ENCODE measurements around the gene TRIP13. TPM values are rescaled to one million over a fixed set of nuclear protein-coding genes. Genes with fewer than 3 reads are reported as not detected.

TRIP13 gene
- total RNA-seq, 2 experiments from 2014 or later, result 43.4 to 45.8 TPM

DNA sequence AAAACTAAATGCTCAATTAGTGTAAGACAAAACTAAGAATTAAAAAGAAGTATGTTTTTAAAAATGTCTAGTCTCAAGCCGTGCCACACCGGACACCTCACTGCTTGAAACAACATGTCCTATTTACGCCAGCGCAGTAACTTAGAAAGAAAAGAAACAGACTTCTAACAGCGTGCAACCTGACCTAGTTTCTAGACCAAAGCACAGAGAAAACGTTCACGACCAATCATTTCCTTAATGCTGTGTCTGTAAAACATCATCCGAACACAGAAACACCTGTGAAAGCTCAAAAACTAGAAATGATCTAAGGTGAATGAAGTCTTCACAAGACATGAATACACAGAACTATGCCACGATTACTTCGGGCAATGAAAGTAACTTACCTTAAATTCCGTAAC lies 4.0 kb upstream of the TRIP13 start:
- ChIA-PET CTCF (interaction anchor here (1.1 kb wide), 1 partner anchor 12 kb away, joined by 3 read pairs; no protein-coding TSS in a partner anchor), POLR2A (no interaction called here)

DNA sequence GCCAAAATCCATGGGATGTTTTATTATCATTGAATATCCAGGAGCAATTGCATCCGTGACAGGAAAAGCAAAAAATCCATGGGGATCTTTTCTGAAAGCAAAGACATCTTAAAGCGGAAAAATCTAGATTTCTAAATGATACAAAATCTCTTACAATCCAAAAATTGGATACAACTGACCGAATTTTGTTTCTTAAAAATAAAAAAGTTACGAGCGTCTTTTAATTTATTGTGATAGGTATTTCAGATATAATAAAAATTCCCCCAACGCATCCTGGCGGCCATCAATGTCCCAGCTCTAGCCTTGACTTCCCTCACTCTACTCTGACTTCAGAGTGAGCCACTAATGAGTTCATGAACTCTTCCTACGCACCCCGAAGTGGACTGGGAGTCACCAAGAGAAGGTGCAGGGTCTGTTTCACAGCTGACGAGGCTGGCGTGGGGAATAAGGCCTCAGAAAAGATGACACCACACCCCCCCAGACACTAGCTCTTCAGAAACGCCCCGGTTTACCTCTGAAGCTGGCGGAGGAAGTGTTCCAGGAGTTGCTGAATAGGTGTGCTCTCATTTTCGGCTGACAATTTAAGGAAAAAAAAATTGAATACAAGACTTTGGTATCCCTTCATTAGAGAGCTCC lies 3.5 kb upstream of the TRIP13 start:
- POLR2A ChIA-PET, result interaction anchor here (1.0 kb wide), 1 partner anchor 358 kb away, joined by 3 read pairs; no protein-coding TSS in a partner anchor
- CTCF ChIA-PET, result interaction anchor here (1.1 kb wide), 1 partner anchor 12 kb away, joined by 3 read pairs; no protein-coding TSS in a partner anchor

DNA sequence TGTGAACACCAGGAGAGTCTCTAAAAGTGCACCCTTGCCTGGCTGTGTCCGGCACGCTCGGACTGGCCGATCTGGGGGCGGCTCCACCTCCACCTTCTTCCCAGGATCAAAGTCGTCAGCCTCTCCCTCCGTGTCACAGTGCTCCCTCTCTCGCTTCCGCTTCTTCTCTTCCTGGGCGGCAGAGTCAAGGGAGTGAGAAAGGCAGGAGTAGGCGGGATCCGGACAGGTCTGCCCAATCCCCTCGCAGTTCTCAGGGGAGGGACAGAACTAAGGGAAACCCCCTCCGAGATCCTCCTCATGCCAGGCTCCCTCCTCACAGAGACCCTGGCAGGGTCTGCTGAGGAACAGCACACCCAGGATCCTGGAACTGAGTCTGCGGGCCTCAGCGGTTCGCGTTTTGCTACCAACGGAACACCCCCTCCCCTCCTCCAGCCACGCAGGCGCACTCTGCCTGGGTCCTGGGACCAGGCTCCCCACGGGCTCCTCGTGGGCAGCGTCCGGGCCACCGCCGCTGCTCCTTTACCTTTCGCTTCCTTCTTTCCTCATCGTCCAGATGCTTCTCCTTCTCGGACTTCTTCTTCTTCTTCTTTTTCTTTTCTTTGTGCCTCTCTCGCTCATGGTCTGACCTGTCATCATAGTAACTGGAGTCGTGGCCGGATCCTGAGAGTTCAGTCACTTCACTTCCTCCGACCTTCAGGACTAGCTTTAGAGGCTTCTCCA lies 1.4 kb upstream of the TRIP13 start:
- POLR2A ChIA-PET, result no interaction called here
- CTCF ChIA-PET, result interaction anchor here (1.4 kb wide), 2 partner anchors 10 to 20 kb away, joined by 3 to 4 read pairs; no protein-coding TSS in a partner anchor

DNA sequence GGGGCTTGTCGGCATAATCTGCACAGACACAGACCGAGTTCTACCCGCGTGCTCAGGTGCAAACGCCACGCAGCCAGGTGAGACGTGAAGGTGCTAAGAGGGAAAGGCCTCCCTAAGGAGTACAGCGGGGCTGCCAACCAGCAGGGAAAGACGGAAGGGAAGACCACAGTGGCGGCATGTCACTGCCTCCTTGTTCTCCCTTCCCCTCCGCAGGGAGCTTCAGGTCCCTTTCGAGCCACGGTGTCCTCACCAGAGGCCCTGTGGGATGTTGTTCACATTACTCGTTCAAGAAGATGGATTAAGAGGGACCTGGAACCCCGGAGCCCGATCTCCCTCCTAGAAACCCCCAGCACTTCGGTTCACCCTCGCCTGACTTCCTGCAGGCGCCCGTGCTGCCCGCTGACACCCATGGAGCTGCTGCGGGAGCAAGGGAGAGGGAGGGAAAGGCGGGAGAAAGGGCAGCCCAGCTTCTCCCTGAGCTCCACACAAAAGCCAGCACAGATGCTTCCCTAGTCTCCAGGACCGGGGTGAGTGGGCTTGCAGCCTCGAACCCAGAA lies 769 bp upstream of the TRIP13 start:
- ChIA-PET POLR2A (no interaction called here), CTCF (interaction anchor here (1.4 to 1.5 kb wide), 3 partner anchors 9 to 219 kb away, joined by 3 to 4 read pairs (median 3); no protein-coding TSS in a partner anchor)

DNA sequence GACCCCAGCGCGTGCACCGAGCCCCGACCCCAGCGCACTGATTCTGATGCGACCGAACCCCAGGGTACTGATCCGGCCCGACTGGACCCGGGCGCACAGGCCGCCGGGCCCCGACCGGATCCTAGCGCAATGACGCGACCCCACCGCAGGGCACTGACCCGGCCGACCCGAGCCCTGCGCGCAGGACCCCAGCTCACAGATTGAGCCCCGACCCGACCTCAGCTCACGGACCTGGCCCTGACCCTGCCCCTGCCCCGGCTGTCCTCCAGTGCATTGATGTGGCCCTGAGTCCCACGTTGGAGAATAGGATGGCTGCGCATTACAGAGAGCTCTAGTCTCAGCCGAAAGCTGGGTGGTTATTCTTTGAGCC lies 438 bp downstream of the TRIP13 start:
- ChIA-PET POLR2A (interaction anchor here (1.0 to 1.1 kb wide), 2 partner anchors 9 to 18 kb away, joined by 3 to 4 read pairs; no protein-coding TSS in a partner anchor), CTCF (interaction anchor here (1.5 kb wide), 1 partner anchor 220 kb away, joined by 3 read pairs; no protein-coding TSS in a partner anchor)

DNA sequence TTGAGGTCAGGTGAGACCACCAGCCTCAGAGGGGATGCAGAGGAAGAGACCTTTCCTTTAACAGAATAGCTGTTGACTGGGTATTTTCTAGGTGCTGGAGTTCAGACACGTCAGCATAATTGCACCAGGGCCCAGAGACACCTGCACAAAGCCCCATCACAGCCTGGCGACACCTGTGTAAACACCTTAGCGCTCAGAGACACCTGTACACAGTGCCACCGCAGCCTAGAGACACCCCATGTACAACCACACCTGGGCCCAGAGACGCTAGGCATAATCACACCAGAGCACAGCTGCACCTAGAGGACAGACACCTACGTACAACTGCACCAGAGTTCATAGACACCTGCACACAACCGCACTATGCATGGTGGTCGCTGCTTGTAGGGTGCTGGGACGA lies 1.0 kb downstream of the TRIP13 start:
- ChIA-PET CTCF (no interaction called here), POLR2A (interaction anchor here (1.1 kb wide), 1 partner anchor 9 kb away, joined by 4 read pairs; no protein-coding TSS in a partner anchor)

DNA sequence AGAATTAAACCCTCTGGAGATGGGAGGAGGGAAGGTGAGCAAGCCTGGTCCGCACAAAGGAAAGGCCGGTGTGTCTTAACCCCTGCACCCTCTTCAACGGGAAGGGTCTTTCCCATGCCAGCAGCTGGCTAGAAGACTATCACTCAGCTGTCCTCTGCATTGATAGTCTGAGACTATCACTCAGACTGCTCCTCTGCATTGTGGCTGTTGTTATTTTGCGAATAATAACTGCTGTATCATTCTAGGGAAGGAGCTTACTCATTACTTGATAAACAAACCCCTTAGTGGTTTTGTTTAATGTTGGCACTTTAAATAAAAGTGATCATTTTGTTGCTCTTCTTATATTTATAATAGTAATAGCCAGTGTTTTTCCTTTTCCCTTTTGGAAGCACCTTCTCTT lies 8.1 kb downstream of the TRIP13 start:
- POLR2A ChIA-PET, result no interaction called here
- CTCF ChIA-PET, result interaction anchor here (0.7 to 1.3 kb wide), 3 partner anchors 9 to 267 kb away, joined by 3 read pairs; no protein-coding TSS in a partner anchor

DNA sequence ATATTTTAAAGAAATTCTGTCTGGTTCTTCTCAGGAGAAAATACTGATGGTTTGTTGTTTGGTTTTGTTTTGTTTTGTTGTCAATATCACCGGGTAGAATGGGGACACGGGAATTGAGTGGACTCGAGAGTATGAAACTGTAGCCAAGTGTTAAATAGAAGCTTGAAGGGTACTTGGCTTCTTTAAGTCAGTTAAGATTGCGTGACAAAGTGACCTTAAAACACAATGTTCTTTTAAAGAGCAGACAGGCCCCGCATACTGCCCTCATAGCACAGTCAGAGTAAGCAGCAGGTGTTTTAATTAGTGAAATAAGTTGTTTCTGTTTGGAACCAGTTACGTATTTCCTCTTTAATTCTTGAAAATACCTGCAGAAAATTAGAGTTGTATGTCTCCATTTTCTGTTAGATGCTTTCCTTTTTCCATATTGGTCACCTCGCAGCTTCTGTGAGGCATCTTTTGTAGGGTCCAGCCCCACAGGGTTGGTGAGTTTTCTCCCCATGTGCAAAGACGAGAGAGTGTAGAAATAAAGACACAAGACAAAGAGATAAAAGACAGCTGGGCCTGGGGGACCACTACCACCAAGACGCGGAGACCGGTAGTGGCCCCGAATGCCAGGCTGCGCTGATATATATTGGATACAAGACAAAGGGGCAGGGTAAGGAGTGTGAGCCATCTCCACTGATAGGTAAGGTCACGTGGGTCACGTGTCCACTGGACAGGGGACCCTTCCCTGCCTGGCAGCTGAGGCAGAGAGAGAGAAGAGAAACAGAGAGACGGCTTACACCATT lies 9.6 kb downstream of the TRIP13 start:
- ChIA-PET POLR2A (interaction anchor here (1.0 kb wide), 1 partner anchor 9 kb away, joined by 4 read pairs; no protein-coding TSS in a partner anchor), CTCF (interaction anchor here (0.7 to 2.0 kb wide), 3 partner anchors 21 to 233 kb away, joined by 4 to 7 read pairs (median 5); no protein-coding TSS in a partner anchor)

DNA sequence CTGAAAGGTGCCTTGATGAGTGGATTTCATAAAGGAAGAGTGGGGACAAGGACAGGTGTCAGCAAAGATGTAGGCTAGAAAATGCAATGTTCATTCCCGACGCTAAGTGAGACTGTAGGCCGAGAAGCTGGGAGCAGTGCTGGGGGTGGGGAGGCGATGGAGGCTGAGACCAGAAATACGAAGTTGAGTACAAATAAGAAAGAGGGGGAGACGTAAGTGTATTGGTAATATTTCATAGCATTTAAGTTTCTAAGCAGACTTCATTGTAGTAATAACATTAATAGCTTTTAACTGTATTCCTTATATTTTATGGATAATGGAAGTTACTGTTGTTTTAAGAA lies 11.0 kb downstream of the TRIP13 start:
- POLR2A ChIA-PET, result no interaction called here
- CTCF ChIA-PET, result interaction anchor here (1.9 to 2.0 kb wide), 2 partner anchors 231 to 235 kb away, joined by 5 to 7 read pairs; no protein-coding TSS in a partner anchor

DNA sequence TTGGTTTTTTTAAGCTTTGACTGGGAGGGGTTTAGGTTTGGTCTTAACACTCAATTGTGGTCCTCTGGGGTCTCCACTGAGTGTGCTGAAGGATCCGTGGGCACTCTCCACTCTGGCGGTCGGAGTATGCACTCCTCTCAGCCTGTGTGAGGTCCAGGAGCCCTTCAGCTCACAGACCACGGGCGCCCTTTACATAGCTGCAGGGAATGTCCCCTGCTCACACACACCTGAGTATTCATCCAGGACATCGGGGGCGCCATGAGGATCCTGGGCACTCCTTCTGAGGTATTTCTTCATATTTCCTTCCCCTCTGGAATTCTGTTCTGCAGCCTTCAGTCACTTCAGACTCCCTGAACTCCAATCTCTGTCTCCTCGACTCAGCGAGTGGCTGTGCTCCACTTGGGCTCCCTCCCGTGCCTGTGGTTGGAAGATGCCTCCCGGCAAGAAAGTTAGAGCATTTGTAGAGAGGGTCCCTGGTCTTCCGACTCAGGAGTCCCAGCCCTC lies 12.5 kb downstream of the TRIP13 start:
- CTCF ChIA-PET, result no interaction called here
- POLR2A ChIA-PET, result no interaction called here

DNA sequence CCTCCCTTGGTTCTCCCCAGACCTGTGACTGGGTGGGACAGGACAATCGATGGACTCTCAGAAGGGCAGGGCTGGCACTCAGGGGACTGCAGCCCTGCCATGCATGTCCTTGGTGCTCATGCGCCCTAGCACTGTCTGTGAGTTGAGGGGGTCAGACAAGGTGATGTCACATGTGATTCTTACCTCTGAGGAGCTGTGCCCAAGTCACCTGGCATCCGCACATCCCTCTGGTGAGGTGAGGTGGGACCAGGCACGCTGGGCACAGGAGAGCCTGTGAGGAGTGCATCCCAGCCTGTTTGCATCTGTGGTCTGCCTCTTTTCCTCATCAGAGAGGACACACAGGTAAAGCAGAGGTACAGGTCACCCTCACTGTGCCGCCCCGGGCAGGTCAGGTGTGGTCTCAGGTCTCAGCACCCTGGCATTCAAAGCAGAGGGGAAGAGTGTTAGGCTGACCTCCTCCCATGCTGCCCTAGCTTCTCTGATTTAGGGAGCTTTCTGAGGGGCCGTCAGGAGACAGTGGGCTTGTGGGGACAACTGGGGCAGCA lies 14.8 kb downstream of the TRIP13 start:
- ChIA-PET POLR2A (no interaction called here), CTCF (interaction anchor here (0.7 kb wide), 1 partner anchor 472 kb away, joined by 3 read pairs; no protein-coding TSS in a partner anchor)

DNA sequence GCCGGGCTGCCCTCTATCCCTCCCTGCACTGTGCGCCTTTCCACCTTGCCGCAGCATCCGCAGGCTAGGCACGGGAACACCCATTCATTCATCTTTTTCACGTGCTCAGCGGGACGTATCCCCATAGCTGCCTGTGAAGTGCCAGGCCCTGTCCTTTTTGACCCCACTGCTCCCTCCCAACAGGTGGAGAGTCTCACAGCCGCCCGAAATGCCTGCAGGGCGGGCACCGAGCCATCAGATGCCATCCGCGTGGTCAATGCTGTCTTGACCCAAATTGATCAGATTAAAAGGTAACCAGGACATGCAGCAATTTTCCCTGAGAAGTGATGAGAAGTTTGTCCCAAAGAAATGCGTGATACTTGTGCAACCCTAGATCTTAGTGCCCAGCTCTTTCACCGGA lies 15.5 kb downstream of the TRIP13 start:
- CTCF ChIA-PET, result interaction anchor here (0.7 kb wide), 1 partner anchor 472 kb away, joined by 3 read pairs; no protein-coding TSS in a partner anchor
- POLR2A ChIA-PET, result no interaction called here

DNA sequence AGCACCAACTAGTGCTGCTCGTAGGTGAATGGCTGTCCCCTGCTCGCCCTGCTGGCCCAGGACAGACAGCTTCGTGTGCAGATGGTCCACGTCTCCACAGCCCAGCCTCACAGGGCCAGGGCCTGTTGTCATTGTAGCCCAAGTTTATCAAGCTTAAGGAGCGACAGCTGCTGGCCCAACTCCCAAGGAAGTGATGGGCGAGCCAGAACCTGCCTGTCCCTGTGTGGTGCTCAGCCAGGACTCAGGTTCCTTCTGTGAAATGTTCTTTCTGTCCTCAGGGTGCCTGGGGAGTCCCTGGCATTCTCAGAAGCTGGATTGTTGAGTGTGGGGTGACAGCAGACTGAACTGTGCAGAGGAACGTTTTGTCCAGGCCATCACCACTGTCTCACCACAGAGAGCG lies 16.4 kb downstream of the TRIP13 start:
- POLR2A ChIA-PET, result no interaction called here
- CTCF ChIA-PET, result no interaction called here

DNA sequence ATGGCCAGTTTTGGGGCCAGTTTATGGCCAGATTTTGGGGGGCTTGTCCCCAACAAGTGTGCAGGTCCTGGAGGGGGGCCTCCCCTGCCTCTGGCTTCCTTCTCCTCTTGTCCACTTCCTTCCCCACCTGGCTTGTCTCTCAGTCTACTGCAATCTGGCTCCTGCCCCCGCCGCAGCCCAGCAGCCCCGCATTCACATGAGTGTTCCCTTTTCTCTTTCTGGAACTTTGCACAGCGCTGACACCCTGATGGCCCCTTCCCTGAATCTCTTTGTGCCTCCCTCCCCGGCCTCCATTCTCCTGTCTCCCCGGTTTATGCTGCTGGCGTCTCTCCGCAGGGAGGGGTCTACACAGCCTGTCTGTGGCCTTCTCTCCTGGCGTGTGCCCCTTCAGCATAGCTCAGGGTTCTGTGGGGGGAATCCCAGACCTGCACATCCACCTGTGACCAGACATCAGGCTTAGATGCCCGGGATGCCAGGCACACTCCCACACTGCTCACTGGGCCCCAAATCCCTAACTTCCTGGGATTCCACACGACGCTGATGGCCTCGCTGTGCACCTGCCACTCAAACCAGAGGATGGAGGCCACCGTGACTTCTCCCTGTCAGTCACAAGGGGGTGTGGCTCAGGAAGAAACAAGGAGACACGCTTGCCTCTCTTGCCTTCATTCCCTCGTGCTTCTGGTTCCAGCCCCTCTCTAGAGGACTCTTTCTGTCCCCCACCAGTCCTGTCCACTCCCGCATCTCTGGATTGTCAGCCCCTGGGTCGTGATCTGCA lies 17.5 kb downstream of the TRIP13 start:
- POLR2A ChIA-PET, result no interaction called here
- CTCF ChIA-PET, result no interaction called here

DNA sequence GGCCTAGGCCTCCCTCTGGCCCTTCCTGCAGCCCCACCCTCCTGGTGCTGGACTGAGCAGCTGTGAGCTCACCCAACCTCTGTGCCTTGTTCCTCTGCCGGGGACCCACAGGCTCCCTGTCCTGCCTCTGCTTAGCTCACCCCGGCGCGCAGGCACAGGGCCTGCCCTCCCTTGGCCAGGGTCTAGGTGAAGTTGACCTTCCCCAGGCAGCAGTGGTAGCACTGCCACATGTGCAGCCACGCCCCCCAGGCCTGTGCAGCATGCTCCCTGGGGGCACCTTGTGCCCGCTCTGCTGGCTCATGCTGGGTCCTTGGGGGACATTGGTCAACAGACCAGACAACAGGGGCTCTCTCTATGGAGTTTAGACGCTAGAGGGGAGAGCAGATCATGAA lies 18.1 kb downstream of the TRIP13 start:
- ChIA-PET CTCF (interaction anchor here (1.2 kb wide), 1 partner anchor 19 kb away, joined by 4 read pairs; the partner anchor contains the start of gene BRD9), POLR2A (interaction anchor here (1.1 kb wide), 1 partner anchor 18 kb away, joined by 3 read pairs; the partner anchor contains the start of genes BRD9 and TRIP13)

DNA sequence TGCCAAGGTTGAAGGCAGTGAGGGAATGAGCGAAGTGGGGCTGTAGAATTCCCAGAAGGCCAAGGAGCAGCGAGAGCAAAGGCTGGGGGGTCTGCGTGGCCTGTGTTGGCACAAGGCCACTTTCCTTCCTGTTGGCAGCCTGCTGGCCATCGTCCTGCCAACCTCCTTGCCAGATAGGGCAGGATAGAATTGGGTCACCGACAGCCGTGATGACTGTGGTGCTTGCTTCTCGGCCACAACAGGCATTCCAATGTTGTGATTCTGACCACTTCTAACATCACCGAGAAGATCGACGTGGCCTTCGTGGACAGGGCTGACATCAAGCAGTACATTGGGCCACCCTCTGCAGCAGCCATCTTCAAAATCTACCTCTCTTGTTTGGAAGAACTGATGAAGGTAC lies 18.9 kb downstream of the TRIP13 start:
- POLR2A ChIA-PET, result interaction anchor here (1.1 kb wide), 1 partner anchor 19 kb away, joined by 3 read pairs; the partner anchor contains the start of genes BRD9 and TRIP13
- CTCF ChIA-PET, result interaction anchor here (1.2 kb wide), 1 partner anchor 20 kb away, joined by 4 read pairs; the partner anchor contains the start of gene BRD9

DNA sequence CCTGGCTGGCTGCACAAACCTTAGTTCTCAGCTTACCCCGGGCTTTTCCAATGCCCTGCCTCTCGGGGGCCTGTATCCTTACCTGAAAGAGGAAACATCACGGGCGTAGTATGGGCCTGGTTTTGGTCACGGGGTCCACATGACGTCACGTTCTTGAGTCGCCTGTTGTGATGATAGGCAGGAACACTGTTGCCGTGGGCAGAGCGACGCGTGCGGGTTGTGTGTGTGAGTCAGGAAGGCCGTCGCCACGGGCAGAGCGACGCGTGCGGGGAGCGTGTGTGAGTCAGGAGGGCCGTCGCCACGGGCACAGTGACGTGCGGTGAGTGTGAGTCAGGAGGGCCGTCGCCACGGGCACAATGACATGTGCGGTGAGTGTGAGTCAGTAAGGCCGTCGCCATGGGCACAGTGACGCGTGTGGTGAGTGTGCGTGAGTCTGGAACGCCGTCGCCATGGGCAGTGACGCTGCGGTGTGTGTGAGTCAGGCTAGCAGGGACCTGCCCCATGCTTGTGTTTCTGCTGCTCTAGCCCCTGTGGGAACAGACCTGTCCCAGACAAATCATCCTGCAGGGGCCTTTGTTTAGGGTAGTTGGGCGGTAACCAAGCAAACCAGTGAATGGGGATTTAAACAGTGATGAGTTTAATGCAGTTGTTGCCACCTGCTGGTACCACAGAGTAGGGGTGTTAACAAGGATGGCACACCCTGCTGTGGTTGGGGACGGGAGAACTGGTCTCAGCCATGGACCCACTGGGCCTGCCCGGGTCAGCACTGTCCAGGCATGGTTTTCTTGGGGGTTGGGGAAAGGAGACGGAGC lies 19.8 kb downstream of the TRIP13 start:
- CTCF ChIA-PET, result interaction anchor here (1.2 kb wide), 2 partner anchors 18 to 21 kb away, joined by 3 to 4 read pairs; partner anchors contain the start of gene BRD9
- POLR2A ChIA-PET, result no interaction called here
